Osteocyte (in vitro differentiated cells): ENCODE measurements around the gene CARD10. TPM values are rescaled to one million over a fixed set of nuclear protein-coding genes. Genes with fewer than 3 reads are reported as not detected.
"Not testable (repeated sequence)": the region's sequence is repeated elsewhere in the genome, so short reads cannot be mapped to it uniquely, and the experiment has no call there.

ENCODE experiments used
- DNase-seq: peaks from one replicate; pipeline ENCODE4 v3.0.0; 2021; ENCODE audit warnings: mixed read lengths; ENCODE audit not compliant: unreplicated experiment; ENCODE audit errors: extremely low spot score
- H3K27ac Mint-ChIP-seq: one replicate; pipeline ENCODE4 v1.8.0; 2021; ENCODE audit warnings: mild to moderate bottlenecking, mixed read lengths; ENCODE audit not compliant: unreplicated experiment
- H3K27me3 Mint-ChIP-seq: one replicate; pipeline ENCODE4 v1.8.0; 2021; ENCODE audit warnings: mixed read lengths; ENCODE audit not compliant: unreplicated experiment
- H3K36me3 Mint-ChIP-seq: one replicate; pipeline ENCODE4 v1.8.0; 2021; ENCODE audit warnings: mixed read lengths; ENCODE audit not compliant: unreplicated experiment
- H3K4me1 Mint-ChIP-seq: one replicate; pipeline ENCODE4 v1.8.0; 2021; ENCODE audit warnings: mixed read lengths; ENCODE audit not compliant: unreplicated experiment
- H3K4me3 Mint-ChIP-seq: one replicate; pipeline ENCODE4 v1.8.0; 2021; ENCODE audit warnings: mild to moderate bottlenecking, moderate library complexity, mixed read lengths; ENCODE audit not compliant: unreplicated experiment
- H3K9me3 Mint-ChIP-seq: one replicate; pipeline ENCODE4 v1.8.0; 2021; ENCODE audit warnings: mixed read lengths; ENCODE audit not compliant: unreplicated experiment
- CTCF ChIP-seq: fragments of 200-600 bp; sonication (generic); IDR thresholded peaks from 2 replicates; pipeline ENCODE4 v1.5.0; 2021; ENCODE audit warnings: antibody characterized with exemption, mild to moderate bottlenecking, moderate library complexity
- total RNA-seq: library from RNA; stranded (reverse); gene quantifications from 2 replicates; pipeline ENCODE4 v1.2.1, GENCODE V29; 2021

CARD10 gene
- total RNA-seq, 1 donor from 2014 or later = 31.5 TPM

DNA sequence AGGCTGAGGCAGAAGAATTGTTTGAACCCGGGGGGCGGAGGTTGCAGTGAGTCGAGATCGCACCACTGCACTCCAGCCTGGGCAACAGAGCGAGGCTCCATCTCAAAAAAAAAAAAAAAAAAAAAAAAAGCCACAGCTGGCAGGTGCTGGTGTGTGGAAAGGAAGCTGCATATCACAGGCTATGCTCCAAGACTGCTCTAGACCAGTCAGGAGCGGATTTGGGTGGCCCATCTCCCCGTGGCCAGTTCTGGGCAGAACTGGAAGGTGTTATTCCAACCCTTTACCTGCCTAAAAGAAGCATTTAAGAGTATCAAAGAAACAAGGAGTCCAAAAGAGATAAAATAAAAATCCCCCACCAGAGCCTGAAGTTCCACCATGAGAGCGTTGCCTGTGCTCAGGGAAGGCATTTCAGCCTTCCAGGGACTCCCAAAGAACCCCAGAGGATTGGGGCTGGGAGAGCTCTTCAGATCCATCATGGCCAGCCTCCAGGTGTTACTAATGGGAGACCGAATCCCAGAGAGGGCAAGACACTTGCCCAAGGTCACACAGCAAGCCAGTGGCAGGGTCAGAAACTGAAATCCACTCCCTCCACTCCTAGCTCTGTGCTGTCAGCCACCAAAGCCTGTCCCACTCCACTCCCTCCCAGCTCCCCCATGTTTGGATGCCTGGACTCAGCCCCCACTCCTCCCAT is 47.3 kb downstream of the CARD10 start:
- H3K4me3 Mint-ChIP-seq = no peak overlapping the region
- DNase-seq = no peak
- H3K9me3 Mint-ChIP-seq = no peaks in the 10 kb centered on the region
- peaks cover 6% of the 10 kb centered on the region for H3K27me3 Mint-ChIP-seq
- no peak for TF ChIP-seq CTCF
- H3K4me1 Mint-ChIP-seq = no peaks in the 10 kb centered on the region
- no peaks in the 10 kb centered on the region for H3K36me3 Mint-ChIP-seq
- no peak overlapping the region for H3K27ac Mint-ChIP-seq

DNA sequence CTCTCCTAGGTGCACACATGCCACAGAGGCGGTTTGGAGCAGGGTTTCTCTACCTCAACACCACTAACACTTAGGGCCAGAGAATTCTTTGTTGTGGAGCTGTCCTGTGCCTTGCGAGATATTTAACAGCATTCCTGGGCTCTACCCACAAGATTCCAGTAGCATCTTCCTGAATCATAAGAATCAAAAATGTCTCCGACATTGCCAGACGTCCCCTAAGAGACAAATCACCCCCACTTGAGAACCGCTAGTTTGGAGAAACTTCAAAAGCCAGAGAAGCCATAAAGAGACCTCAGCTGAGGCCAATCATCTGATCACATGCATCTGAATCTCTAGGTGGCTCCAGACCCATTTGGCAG is 49.1 kb downstream of the CARD10 start:
- H3K27me3 Mint-ChIP-seq = peaks cover 6% of the 10 kb centered on the region
- no peak overlapping the region for H3K4me3 Mint-ChIP-seq
- no peaks in the 10 kb centered on the region for H3K4me1 Mint-ChIP-seq
- DNase-seq = no peak
- H3K27ac Mint-ChIP-seq = no peak overlapping the region
- no peaks in the 10 kb centered on the region for H3K9me3 Mint-ChIP-seq
- TF ChIP-seq CTCF = no peak
- H3K36me3 Mint-ChIP-seq = no peaks in the 10 kb centered on the region

- H3K27ac Mint-ChIP-seq = no peak overlapping the region
- no peaks in the 10 kb centered on the region for H3K36me3 Mint-ChIP-seq
- H3K4me1 Mint-ChIP-seq = no peaks in the 10 kb centered on the region
- no peak for TF ChIP-seq CTCF
- no peaks in the 10 kb centered on the region for H3K9me3 Mint-ChIP-seq
- H3K4me3 Mint-ChIP-seq = no peak overlapping the region
- no peak for DNase-seq
- peaks cover 3% of the 10 kb centered on the region for H3K27me3 Mint-ChIP-seq
These were observed 49.7 kb downstream of the CARD10 start for GRCh38 chr22:37469416-37470086.

- not testable (repeated sequence) for H3K27me3 Mint-ChIP-seq, H3K27ac Mint-ChIP-seq, DNase-seq, H3K4me1 Mint-ChIP-seq, H3K9me3 Mint-ChIP-seq, H3K36me3 Mint-ChIP-seq, H3K4me3 Mint-ChIP-seq
These were observed 51.0 kb downstream of the CARD10 start for GRCh38 chr22:37468201-37468695.

- Mint-ChIP-seq H3K36me3 (no peaks in the 10 kb centered on the region), H3K4me1 (no peaks in the 10 kb centered on the region), H3K9me3 (no peaks in the 10 kb centered on the region), H3K27me3 (peaks cover 7% of the 10 kb centered on the region), H3K27ac (no peak overlapping the region), H3K4me3 (no peak overlapping the region)
- no peak for TF ChIP-seq CTCF
- DNase-seq = no peak
These were observed 51.7 kb downstream of the CARD10 start for GRCh38 chr22:37467391-37467955.
